Nephron progenitor cell (in vitro differentiated cells): ENCODE measurements around the gene TRPV4.

Experiments used
- DNase-seq: peaks from one replicate; pipeline ENCODE4 v3.0.0; 2021
- H3K27ac Mint-ChIP-seq: 2 replicates; pipeline ENCODE4 v1.8.0; 2021; ENCODE audit warnings: mild to moderate bottlenecking, moderate library complexity, mixed read lengths
- H3K27me3 Mint-ChIP-seq: 2 replicates; pipeline ENCODE4 v1.8.0; 2021; ENCODE audit warnings: mild to moderate bottlenecking, low read depth, mixed read lengths; ENCODE audit not compliant: poor library complexity
- H3K36me3 Mint-ChIP-seq: 2 replicates; pipeline ENCODE4 v1.8.0; 2021; ENCODE audit warnings: low read depth, mixed read lengths
- H3K4me1 Mint-ChIP-seq: 2 replicates; pipeline ENCODE4 v1.8.0; 2021; ENCODE audit warnings: mixed read lengths
- H3K4me3 Mint-ChIP-seq: 2 replicates; pipeline ENCODE4 v1.8.0; 2021; ENCODE audit warnings: mild to moderate bottlenecking, moderate library complexity, mixed read lengths
- H3K9me3 Mint-ChIP-seq: 2 replicates; pipeline ENCODE4 v1.8.0; 2021; ENCODE audit warnings: mild to moderate bottlenecking, moderate library complexity, mixed read lengths
- CTCF ChIP-seq: fragments of 200-600 bp; sonication (generic); IDR thresholded peaks from 2 replicates; pipeline ENCODE4 v1.5.0; 2021; ENCODE audit warnings: antibody characterized with exemption

Gene TRPV4

GRCh38 chr12:109822416-109822815 lies 10.8 kb downstream of the TRPV4 start:
- DNase-seq: no peak
- Mint-ChIP-seq H3K27ac (no peak overlapping the region), H3K36me3 (no peaks in the 10 kb centered on the region), H3K4me3 (no peak overlapping the region), H3K27me3 (no peaks in the 10 kb centered on the region), H3K4me1 (peaks cover 5% of the 10 kb centered on the region), H3K9me3 (no peaks in the 10 kb centered on the region)
- TF ChIP-seq CTCF: no peak

- no peak overlapping the region for H3K27ac Mint-ChIP-seq
- no peaks in the 10 kb centered on the region for H3K9me3 Mint-ChIP-seq
- H3K36me3 Mint-ChIP-seq: no peaks in the 10 kb centered on the region
- no peaks in the 10 kb centered on the region for H3K27me3 Mint-ChIP-seq
- TF ChIP-seq CTCF: no peak
- DNase-seq: no peak
- H3K4me1 Mint-ChIP-seq: peaks cover 5% of the 10 kb centered on the region
- no peak overlapping the region for H3K4me3 Mint-ChIP-seq
These were observed 11.2 kb downstream of the TRPV4 start for GRCh38 chr12:109821968-109822367.

- Mint-ChIP-seq H3K4me1 (peaks cover 5% of the 10 kb centered on the region), H3K9me3 (no peaks in the 10 kb centered on the region), H3K36me3 (no peaks in the 10 kb centered on the region), H3K4me3 (no peak overlapping the region), H3K27me3 (no peaks in the 10 kb centered on the region), H3K27ac (no peak overlapping the region)
- no peak for TF ChIP-seq CTCF
- no peak for DNase-seq
These were observed 12.3 kb downstream of the TRPV4 start for GRCh38 chr12:109820816-109821381.

- Mint-ChIP-seq H3K4me1 (peaks cover 5% of the 10 kb centered on the region), H3K27ac (peak overlapping the region; percentile 77), H3K4me3 (no peak overlapping the region)
These were observed 14.2 kb downstream of the TRPV4 start for GRCh38 chr12:109818905-109819500.

GRCh38 chr12:109818253-109818652 lies 14.9 kb downstream of the TRPV4 start:
- TF ChIP-seq CTCF: no peak
- Mint-ChIP-seq H3K36me3 (no peaks in the 10 kb centered on the region), H3K4me1 (peaks cover 5% of the 10 kb centered on the region), H3K9me3 (no peaks in the 10 kb centered on the region), H3K27me3 (no peaks in the 10 kb centered on the region), H3K27ac (no peak overlapping the region), H3K4me3 (no peak overlapping the region)
- DNase-seq: no peak

More at GRCh38 chr12:109818905-109819500, 14.2 kb downstream of the TRPV4 start:
- H3K36me3 Mint-ChIP-seq: no peaks in the 10 kb centered on the region
- H3K9me3 Mint-ChIP-seq: no peaks in the 10 kb centered on the region
- DNase-seq: no peak
- TF ChIP-seq CTCF: no peak
- H3K27me3 Mint-ChIP-seq: no peaks in the 10 kb centered on the region

- H3K9me3 Mint-ChIP-seq: no peaks in the 10 kb centered on the region
- no peak overlapping the region for H3K4me3 Mint-ChIP-seq
- no peaks in the 10 kb centered on the region for H3K27me3 Mint-ChIP-seq
- no peak overlapping the region for H3K27ac Mint-ChIP-seq
- H3K36me3 Mint-ChIP-seq: no peaks in the 10 kb centered on the region
- no peak for TF ChIP-seq CTCF
- H3K4me1 Mint-ChIP-seq: peaks cover 4% of the 10 kb centered on the region
- DNase-seq: no peak
These were observed 15.5 kb downstream of the TRPV4 start for GRCh38 chr12:109817627-109818231.
